ENCODE data around the gene NAGA.

NAGA gene

DNA sequence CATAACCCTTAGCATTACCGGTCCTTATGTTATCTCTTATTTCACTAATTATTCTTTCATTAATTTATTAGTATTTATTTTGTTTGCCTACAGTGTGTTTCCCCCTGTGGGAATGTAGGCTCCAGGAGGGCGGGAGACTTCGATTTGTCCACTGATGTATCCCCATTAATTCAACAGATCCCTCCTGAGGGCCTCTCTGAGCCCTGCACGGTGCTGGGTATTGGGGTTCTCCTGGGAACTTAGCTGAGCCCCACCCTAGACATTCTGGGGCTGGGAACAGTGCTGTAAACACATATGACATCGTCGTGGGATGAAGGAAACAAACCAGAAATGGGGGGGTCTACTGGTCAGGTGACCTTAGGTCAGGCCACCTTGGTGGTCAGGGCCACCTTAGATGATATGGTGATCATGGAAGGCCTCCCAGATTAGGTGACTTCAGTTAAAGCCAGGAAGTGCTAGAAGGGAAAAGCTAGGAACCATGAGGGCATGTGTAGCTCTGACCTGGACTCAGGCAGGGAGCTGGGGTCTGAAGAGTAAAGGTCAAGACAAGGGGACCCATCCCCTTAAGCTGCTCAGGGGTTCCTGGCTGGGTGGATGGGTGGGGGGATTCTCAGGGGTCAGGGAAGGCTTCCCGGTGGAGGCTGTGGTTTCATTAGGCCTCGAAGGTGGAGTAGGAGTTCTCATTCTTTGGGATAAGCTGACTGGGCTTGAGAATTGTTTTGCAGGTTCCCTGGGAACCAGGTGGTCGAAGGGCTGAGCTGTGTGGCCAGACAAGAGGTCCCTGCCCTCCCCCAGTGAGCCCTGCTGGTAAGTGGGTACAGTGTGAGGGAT is 4.4 kb upstream of the NAGA start:
- no peak overlapping the region for H3K4me3 ChIP-seq (ENCODE audit: low read length in 2 of 2)
- WGBS, 2 donors (ENCODE audit: extremely low coverage in 2 of 2, insufficient read length in 2 of 2, insufficient replicate concordance in 1 of 2) = no CpG with 5 or more reads among the region's 9 CpGs
- H4K8ac ChIP-seq (ENCODE audit: low read depth, low read length) = no peak overlapping the region
- no peak for DNase-seq (ENCODE audit: low spot score)
- H3K4me1 ChIP-seq (ENCODE audit: control insufficient read depth in 2 of 2, insufficient read depth in 1 of 2, low read depth in 1 of 2, low read length in 2 of 2) = peaks cover 8 to 10% of the 10 kb centered on the region in 2 donors
- H2BK120ac ChIP-seq (ENCODE audit: low read depth, low read length) = no peak overlapping the region
- H3K79me1 ChIP-seq (ENCODE audit: low read depth, low read length) = no peaks in the 10 kb centered on the region
- H3K27ac ChIP-seq (replicated peaks; ENCODE audit: low read length) = no peak overlapping the region
- H2AFZ ChIP-seq (ENCODE audit: low read length) = no peak overlapping the region
- H3K9ac ChIP-seq (ENCODE audit: low read depth, low read length, poor library complexity) = no peak overlapping the region
- no peaks in the 10 kb centered on the region for H3K36me3 ChIP-seq (replicated peaks in 1 of 2; ENCODE audit: control insufficient read depth in 2 of 2, insufficient read depth in 2 of 2, low read length in 2 of 2)
- H3K4me2 ChIP-seq (ENCODE audit: insufficient read depth, low read length, poor library complexity, severe bottlenecking) = peak overlapping the region; percentile 36
- H2BK15ac ChIP-seq (ENCODE audit: low read length) = peak overlapping the region; percentile 29
- H2AK5ac ChIP-seq (ENCODE audit: low read depth, low read length) = peak overlapping the region; percentile 64
- H4K91ac ChIP-seq (ENCODE audit: low read depth, low read length, poor library complexity) = no peak overlapping the region
- no peak overlapping the region for H3K18ac ChIP-seq (ENCODE audit: low read length)
- H3K14ac ChIP-seq (ENCODE audit: low read length) = no peak overlapping the region
- H3K9me3 ChIP-seq (replicated peaks in 1 of 2; ENCODE audit: control insufficient read depth in 2 of 2, insufficient read depth in 1 of 2, low read depth in 1 of 2, low read length in 2 of 2) = peaks cover 0 to 12% of the 10 kb centered on the region in 2 donors
- no peak overlapping the region for H2BK5ac ChIP-seq (ENCODE audit: low read length)
- H3K23ac ChIP-seq (ENCODE audit: low read depth, low read length, poor library complexity) = no peak overlapping the region
- H3K27me3 ChIP-seq (ENCODE audit: control insufficient read depth in 3 of 3, insufficient read depth in 3 of 3, low read depth in 1 of 3, low read length in 3 of 3) = no peaks in the 10 kb centered on the region
- no peak overlapping the region for H2BK12ac ChIP-seq (ENCODE audit: low read length)
- H3K4ac ChIP-seq (ENCODE audit: low read length) = no peak overlapping the region

- Histone ChIP-seq H4K8ac (ENCODE audit: low read depth, low read length) (no peak within 1 kb of the TSS), H3K27ac (replicated peaks; ENCODE audit: low read length) (no peak within 1 kb of the TSS), H3K4me1 (ENCODE audit: control insufficient read depth in 2 of 2, insufficient read depth in 1 of 2, low read depth in 1 of 2, low read length in 2 of 2) (peaks cover 13% of the 10 kb centered on the region in 2 donors), H3K4me3 (ENCODE audit: low read length in 2 of 2) (peak within 1 kb of the TSS in 1 of 2 donors; percentile 65), H3K23ac (ENCODE audit: low read depth, low read length, poor library complexity) (peak within 1 kb of the TSS; percentile 89), H3K79me1 (ENCODE audit: low read depth, low read length) (no peaks in the 10 kb centered on the region), H2AK5ac (ENCODE audit: low read depth, low read length) (peak within 1 kb of the TSS; percentile 64), H3K9me3 (replicated peaks in 1 of 2; ENCODE audit: control insufficient read depth in 2 of 2, insufficient read depth in 1 of 2, low read depth in 1 of 2, low read length in 2 of 2) (peaks cover 0 to 12% of the 10 kb centered on the region in 2 donors), H3K14ac (ENCODE audit: low read length) (peak within 1 kb of the TSS; percentile 41), H3K9ac (ENCODE audit: low read depth, low read length, poor library complexity) (no peak within 1 kb of the TSS), H3K4me2 (ENCODE audit: insufficient read depth, low read length, poor library complexity, severe bottlenecking) (peak within 1 kb of the TSS; percentile 36), H3K36me3 (replicated peaks in 1 of 2; ENCODE audit: control insufficient read depth in 2 of 2, insufficient read depth in 2 of 2, low read length in 2 of 2) (no peaks in the 10 kb centered on the region), H3K4ac (ENCODE audit: low read length) (no peak within 1 kb of the TSS), H2AFZ (ENCODE audit: low read length) (no peak within 1 kb of the TSS), H2BK5ac (ENCODE audit: low read length) (peak within 1 kb of the TSS; percentile 90), H4K91ac (ENCODE audit: low read depth, low read length, poor library complexity) (no peak within 1 kb of the TSS), H2BK120ac (ENCODE audit: low read depth, low read length) (no peak within 1 kb of the TSS), H2BK12ac (ENCODE audit: low read length) (no peak within 1 kb of the TSS), H2BK15ac (ENCODE audit: low read length) (peak within 1 kb of the TSS; percentile 86), H3K27me3 (ENCODE audit: control insufficient read depth in 3 of 3, insufficient read depth in 3 of 3, low read depth in 1 of 3, low read length in 3 of 3) (no peaks in the 10 kb centered on the region), H3K18ac (ENCODE audit: low read length) (peak within 1 kb of the TSS; percentile 93)
- no peak for DNase-seq (ENCODE audit: low spot score)
- WGBS, 2 donors (ENCODE audit: extremely low coverage in 2 of 2, insufficient read length in 2 of 2, insufficient replicate concordance in 1 of 2) = no CpG with 5 or more reads among the region's 55 CpGs
These were observed 3.7 kb upstream of the NAGA start, which contains the start of gene PHETA2 for GRCh38 chr22:42074132-42074811. Gene PHETA2, plus strand, starts transcription at chr22:42074248. Its CDS starts 3,046 bp downstream, at chr22:42077294.

DNA sequence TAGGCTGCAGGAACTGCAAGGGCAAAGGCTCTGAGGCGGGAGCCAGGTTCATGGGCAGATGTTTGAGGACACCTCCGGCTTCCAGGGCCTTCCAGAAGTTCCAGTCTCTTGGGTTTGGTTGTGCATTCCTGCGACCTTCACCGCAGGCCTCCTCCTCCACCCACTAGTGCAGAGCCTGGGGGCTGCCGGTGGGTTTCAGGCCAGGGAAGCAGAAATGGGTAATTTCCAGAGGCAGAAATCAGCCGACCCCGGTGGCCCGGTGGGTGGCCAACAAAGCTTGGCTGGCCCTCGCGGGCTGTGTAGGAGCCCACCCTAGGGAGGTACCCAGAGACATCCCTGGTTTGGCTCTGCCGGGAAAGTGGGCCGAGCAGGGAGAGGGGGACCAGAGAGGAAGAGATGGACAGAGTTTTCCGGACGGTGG is 3.0 kb upstream of the NAGA start:
- no peak overlapping the region for H3K14ac ChIP-seq (ENCODE audit: low read length)
- H3K4me3 ChIP-seq (ENCODE audit: low read length in 2 of 2) = no peak overlapping the region
- no peak overlapping the region for H3K27ac ChIP-seq (replicated peaks; ENCODE audit: low read length)
- peak overlapping the region; percentile 89 for H3K23ac ChIP-seq (ENCODE audit: low read depth, low read length, poor library complexity)
- no peak overlapping the region for H3K4ac ChIP-seq (ENCODE audit: low read length)
- no peak overlapping the region for H2BK12ac ChIP-seq (ENCODE audit: low read length)
- WGBS, 2 donors (ENCODE audit: extremely low coverage in 2 of 2, insufficient read length in 2 of 2, insufficient replicate concordance in 1 of 2) = no CpG with 5 or more reads among the region's 14 CpGs
- no peak overlapping the region for H4K91ac ChIP-seq (ENCODE audit: low read depth, low read length, poor library complexity)
- H2BK120ac ChIP-seq (ENCODE audit: low read depth, low read length) = no peak overlapping the region
- H2BK15ac ChIP-seq (ENCODE audit: low read length) = peak overlapping the region; percentile 86
- H3K9ac ChIP-seq (ENCODE audit: low read depth, low read length, poor library complexity) = no peak overlapping the region
- no peak overlapping the region for H4K8ac ChIP-seq (ENCODE audit: low read depth, low read length)
- peak overlapping the region; percentile 64 for H2AK5ac ChIP-seq (ENCODE audit: low read depth, low read length)
- H3K79me1 ChIP-seq (ENCODE audit: low read depth, low read length) = no peaks in the 10 kb centered on the region
- peak overlapping the region; percentile 90 for H2BK5ac ChIP-seq (ENCODE audit: low read length)
- no peak overlapping the region for H3K4me2 ChIP-seq (ENCODE audit: insufficient read depth, low read length, poor library complexity, severe bottlenecking)
- H3K18ac ChIP-seq (ENCODE audit: low read length) = peak overlapping the region; percentile 93
- H3K4me1 ChIP-seq (ENCODE audit: control insufficient read depth in 2 of 2, insufficient read depth in 1 of 2, low read depth in 1 of 2, low read length in 2 of 2) = peaks cover 10 to 11% of the 10 kb centered on the region in 2 donors
- H3K36me3 ChIP-seq (replicated peaks in 1 of 2; ENCODE audit: control insufficient read depth in 2 of 2, insufficient read depth in 2 of 2, low read length in 2 of 2) = no peaks in the 10 kb centered on the region
- no peak overlapping the region for H2AFZ ChIP-seq (ENCODE audit: low read length)
- H3K27me3 ChIP-seq (ENCODE audit: control insufficient read depth in 3 of 3, insufficient read depth in 3 of 3, low read depth in 1 of 3, low read length in 3 of 3) = no peaks in the 10 kb centered on the region
- DNase-seq (ENCODE audit: low spot score) = no peak
- H3K9me3 ChIP-seq (replicated peaks in 1 of 2; ENCODE audit: control insufficient read depth in 2 of 2, insufficient read depth in 1 of 2, low read depth in 1 of 2, low read length in 2 of 2) = peaks cover 0 to 12% of the 10 kb centered on the region in 2 donors
